Neural progenitor cell (in vitro differentiated cells): ENCODE results near the gene REXO1.

Experiments
- EZH2phosphoT487 ChIP-seq: fragments of 200-600 bp; sonication (generic); IDR thresholded peaks from 2 replicates; pipeline ENCODE4 v1.6.1; 2017; ENCODE audit warnings: antibody characterized with exemption
- TF ChIP-seq, protein P1 (sequence below): fragments of 200-600 bp; sonication (generic); IDR thresholded peaks from 2 replicates; pipeline ENCODE4 v1.5.1; 2017; ENCODE audit warnings: antibody characterized with exemption, mild to moderate bottlenecking

DNA sequence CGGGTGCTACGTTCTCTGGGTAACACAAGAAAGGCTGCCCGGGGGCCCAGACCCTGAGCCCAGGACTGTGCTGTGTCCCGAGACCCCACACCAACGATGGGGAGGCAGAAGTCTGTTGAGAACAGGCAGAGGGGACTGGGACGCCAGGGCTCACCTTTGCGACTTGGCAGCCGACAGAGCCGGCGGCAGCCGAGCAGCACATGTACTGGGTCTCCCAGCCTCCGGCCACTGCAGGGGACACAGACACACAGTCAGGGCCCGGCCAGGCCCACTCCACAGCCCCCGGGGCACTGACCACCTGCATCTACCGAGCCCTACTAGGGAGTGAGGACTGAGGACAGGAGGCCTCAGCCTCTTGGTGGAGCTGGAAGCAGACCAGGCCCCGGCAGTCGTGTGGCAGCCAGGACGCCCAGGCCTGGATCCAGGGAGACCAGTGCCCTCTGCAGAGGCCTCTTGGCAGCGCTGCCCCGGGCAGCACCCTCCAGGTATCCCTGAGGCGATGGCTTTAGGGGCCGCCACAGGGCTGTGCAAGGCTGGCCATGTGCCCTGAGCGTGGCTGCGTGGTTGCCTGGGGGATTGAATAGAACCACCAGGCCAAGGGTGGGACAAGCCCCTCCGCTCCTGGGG, 30.6 kb downstream of the REXO1 start:
- TF ChIP-seq, protein P1, sequence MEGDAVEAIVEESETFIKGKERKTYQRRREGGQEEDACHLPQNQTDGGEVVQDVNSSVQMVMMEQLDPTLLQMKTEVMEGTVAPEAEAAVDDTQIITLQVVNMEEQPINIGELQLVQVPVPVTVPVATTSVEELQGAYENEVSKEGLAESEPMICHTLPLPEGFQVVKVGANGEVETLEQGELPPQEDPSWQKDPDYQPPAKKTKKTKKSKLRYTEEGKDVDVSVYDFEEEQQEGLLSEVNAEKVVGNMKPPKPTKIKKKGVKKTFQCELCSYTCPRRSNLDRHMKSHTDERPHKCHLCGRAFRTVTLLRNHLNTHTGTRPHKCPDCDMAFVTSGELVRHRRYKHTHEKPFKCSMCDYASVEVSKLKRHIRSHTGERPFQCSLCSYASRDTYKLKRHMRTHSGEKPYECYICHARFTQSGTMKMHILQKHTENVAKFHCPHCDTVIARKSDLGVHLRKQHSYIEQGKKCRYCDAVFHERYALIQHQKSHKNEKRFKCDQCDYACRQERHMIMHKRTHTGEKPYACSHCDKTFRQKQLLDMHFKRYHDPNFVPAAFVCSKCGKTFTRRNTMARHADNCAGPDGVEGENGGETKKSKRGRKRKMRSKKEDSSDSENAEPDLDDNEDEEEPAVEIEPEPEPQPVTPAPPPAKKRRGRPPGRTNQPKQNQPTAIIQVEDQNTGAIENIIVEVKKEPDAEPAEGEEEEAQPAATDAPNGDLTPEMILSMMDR = no peak
- TF ChIP-seq EZH2phosphoT487 = no peak
